Fibroblast of lung (primary cell): Measurements from ENCODE around the gene SERGEF. TPM values are rescaled to one million over a fixed set of nuclear protein-coding genes. Genes with fewer than 3 reads are reported as not detected.

Experiments used
- DNase-seq, 2 donors: peaks; one replicate each; pipeline versions ENCODE4 v3.0.0 to v3.0.0-alpha.2; 2010; ENCODE audit warnings: low read depth in 2 of 2
- H2AFZ ChIP-seq: 2 replicates; pipeline ENCODE4 v1.5.1; 2012; ENCODE audit warnings: low read length, control low read depth, inconsistent platforms
- H3K27ac ChIP-seq: 2 replicates; pipeline ENCODE4 v1.5.1; 2011; ENCODE audit warnings: low read length, control low read depth; ENCODE audit not compliant: insufficient read depth
- H3K27me3 ChIP-seq: 2 replicates; pipeline ENCODE4 v1.5.1; 2011; ENCODE audit warnings: mild to moderate bottlenecking, low read length; ENCODE audit not compliant: control insufficient read depth, insufficient read depth
- H3K36me3 ChIP-seq: 2 replicates; pipeline ENCODE4 v1.5.1; 2011; ENCODE audit warnings: low read length; ENCODE audit not compliant: control insufficient read depth, insufficient read depth
- H3K4me1 ChIP-seq: 2 replicates; pipeline ENCODE4 v1.5.1; 2011; ENCODE audit warnings: low read length; ENCODE audit not compliant: control insufficient read depth, insufficient read depth; ENCODE audit errors: extremely low read depth
- H3K4me2 ChIP-seq: 2 replicates; pipeline ENCODE4 v1.5.1; 2011; ENCODE audit warnings: low read length, control low read depth; ENCODE audit not compliant: insufficient read depth; ENCODE audit errors: extremely low read depth
- H3K4me3 ChIP-seq, 4 experiments: fragments of 200-600 bp in 1 of 4; sonication (generic) in 1 of 4; replicated peaks in 1 of 4; 2 replicates each; pipeline ENCODE4 v1.5.1; 2011 to 2016; ENCODE audit warnings: low read length in 4 of 4, low read depth in 3 of 4, mild to moderate bottlenecking in 3 of 4, control low read depth in 2 of 4, inconsistent platforms in 1 of 4, mixed read lengths in 1 of 4; ENCODE audit not compliant: insufficient read depth in 1 of 4; ENCODE audit errors: control extremely low read depth in 1 of 4
- H3K79me2 ChIP-seq: 2 replicates; pipeline ENCODE4 v1.5.1; 2012; ENCODE audit warnings: mild to moderate bottlenecking, low read length, inconsistent platforms; ENCODE audit not compliant: control insufficient read depth, insufficient read depth
- H3K9ac ChIP-seq: 2 replicates; pipeline ENCODE4 v1.5.1; 2011; ENCODE audit warnings: mild to moderate bottlenecking, low read length, control low read depth; ENCODE audit not compliant: insufficient read depth
- H3K9me3 ChIP-seq: 2 replicates; pipeline ENCODE4 v1.5.1; 2012; ENCODE audit warnings: low read depth, low read length; ENCODE audit not compliant: control insufficient read depth, insufficient read depth
- H4K20me1 ChIP-seq: 2 replicates; pipeline ENCODE4 v1.5.1; 2011; ENCODE audit warnings: low read length; ENCODE audit not compliant: control insufficient read depth, insufficient read depth; ENCODE audit errors: extremely low read depth
- CTCF ChIP-seq, 2 donors: IDR thresholded peaks in 1 of 2; conservative IDR thresholded peaks in 1 of 2; 1 replicate in 1 of 2; 2 replicates in 1 of 2; pipeline ENCODE4 v1.5.1; 2011 to 2012; ENCODE audit warnings: low read length in 2 of 2, control low read depth in 1 of 2, inconsistent platforms in 1 of 2, low read depth in 1 of 2, mild to moderate bottlenecking in 1 of 2
- EZH2 ChIP-seq: IDR thresholded peaks from 2 replicates; pipeline ENCODE4 v1.5.1; 2012; ENCODE audit warnings: low read length, control low read depth, mild to moderate bottlenecking; ENCODE audit errors: missing control alignments
- polyA plus RNA-seq, 2 donors: library from polyadenylated mRNA; depleted of rRNA in 1 of 2; stranded (reverse) in 1 of 2; unstranded in 1 of 2; fragments of >200 nt; gene quantifications; 2 replicates each; pipeline ENCODE4 v1.2.1, GENCODE V29; 2011 to 2012; ENCODE audit warnings: missing spikeins in 1 of 2
- total RNA-seq: library from RNA; depleted of rRNA; stranded (reverse); fragments of >200 nt; gene quantifications from 2 replicates; pipeline ENCODE4 v1.2.1, GENCODE V29; 2014

Gene SERGEF
- total and polyA plus RNA-seq, 2 donors (not counting 1 experiment from before 2014, with no cell fraction given) = 14.5 to 38.5 TPM

- no peak for TF ChIP-seq CTCF (conservative IDR thresholded peaks at IDR 0.05 in 1 of 2, IDR thresholded peaks at IDR 0.05 in 1 of 2; ENCODE audit: low read depth in 1 of 2, low read length in 2 of 2)
- no peak for TF ChIP-seq EZH2
- H3K4me2 ChIP-seq = no peak overlapping the region
- no peak for DNase-seq
Observed at GRCh38 chr11:17775035-17775348, 237.9 kb downstream of the SERGEF start.

GRCh38 chr11:17774232-17775034, 238.4 kb downstream of the SERGEF start:
- no peaks in the 10 kb centered on the region for H3K4me1 ChIP-seq

More at GRCh38 chr11:17775035-17775348, 237.9 kb downstream of the SERGEF start:
- H3K9me3 ChIP-seq = no peaks in the 10 kb centered on the region
- H3K27me3 ChIP-seq = no peaks in the 10 kb centered on the region
- H3K9ac ChIP-seq = no peak overlapping the region
- H3K36me3 ChIP-seq = no peaks in the 10 kb centered on the region
- H4K20me1 ChIP-seq = no peaks in the 10 kb centered on the region
- H3K4me3 ChIP-seq = no peak overlapping the region
- H3K4me1 ChIP-seq = no peaks in the 10 kb centered on the region
- no peaks in the 10 kb centered on the region for H3K79me2 ChIP-seq
- no peak overlapping the region for H2AFZ ChIP-seq
- H3K27ac ChIP-seq = no peak overlapping the region

GRCh38 chr11:17773674-17774073, 239.2 kb downstream of the SERGEF start:
- no peaks in the 10 kb centered on the region for H3K9me3 ChIP-seq
- no peaks in the 10 kb centered on the region for H3K79me2 ChIP-seq
- H3K36me3 ChIP-seq = no peaks in the 10 kb centered on the region
- TF ChIP-seq EZH2 (no peak), CTCF (conservative IDR thresholded peaks at IDR 0.05 in 1 of 2, IDR thresholded peaks at IDR 0.05 in 1 of 2; ENCODE audit: low read depth in 1 of 2, low read length in 2 of 2) (no peak)
- no peaks in the 10 kb centered on the region for H3K27me3 ChIP-seq
- DNase-seq = no peak
- no peak overlapping the region for H3K27ac ChIP-seq
- H3K4me3 ChIP-seq = no peak overlapping the region
- no peak overlapping the region for H2AFZ ChIP-seq
- no peak overlapping the region for H3K4me2 ChIP-seq
- H4K20me1 ChIP-seq = no peaks in the 10 kb centered on the region
- H3K9ac ChIP-seq = no peak overlapping the region
- no peaks in the 10 kb centered on the region for H3K4me1 ChIP-seq

More at GRCh38 chr11:17774232-17775034, 238.4 kb downstream of the SERGEF start:
- no peak overlapping the region for H3K9ac ChIP-seq
- DNase-seq = no peak
- H3K27ac ChIP-seq = no peak overlapping the region
- H3K4me3 ChIP-seq = no peak overlapping the region
- no peak overlapping the region for H2AFZ ChIP-seq
- H3K9me3 ChIP-seq = no peaks in the 10 kb centered on the region
- H3K4me2 ChIP-seq = no peak overlapping the region
- TF ChIP-seq EZH2 = no peak
- TF ChIP-seq CTCF (conservative IDR thresholded peaks at IDR 0.05 in 1 of 2, IDR thresholded peaks at IDR 0.05 in 1 of 2; ENCODE audit: low read depth in 1 of 2, low read length in 2 of 2) = no peak
- no peaks in the 10 kb centered on the region for H3K27me3 ChIP-seq
- H4K20me1 ChIP-seq = no peaks in the 10 kb centered on the region
- no peaks in the 10 kb centered on the region for H3K36me3 ChIP-seq
- no peaks in the 10 kb centered on the region for H3K79me2 ChIP-seq
